Keratinocyte (primary cell): ENCODE data around the gene RNH1. TPM values are rescaled to one million over a fixed set of nuclear protein-coding genes. Genes with fewer than 3 reads are reported as not detected.

Experiments
- DNase-seq: peaks from one replicate; pipeline ENCODE4 v3.0.0-alpha.2; 2011; ENCODE audit warnings: low read depth, missing footprints, low spot score
- FAIRE-seq: peaks from 2 replicates; lab custom pipeline; 2011; peaks lifted over from hg19 to GRCh38; lab: Jason Lieb, UNC
- H2AFZ ChIP-seq: 2 replicates; pipeline ENCODE4 v1.6.0; 2012; ENCODE audit warnings: low read length, control low read depth, inconsistent platforms; ENCODE audit not compliant: control insufficient read depth
- H3K27ac ChIP-seq: 2 replicates; pipeline ENCODE4 v1.5.1; 2011; ENCODE audit warnings: low read length; ENCODE audit not compliant: control insufficient read depth, insufficient read depth
- H3K27me3 ChIP-seq: 3 replicates; pipeline ENCODE4 v1.6.0; 2011; ENCODE audit warnings: low read length; ENCODE audit not compliant: control insufficient read depth, insufficient read depth; ENCODE audit errors: extremely low read depth
- H3K36me3 ChIP-seq, 2 experiments: 2 replicates in 1 of 2; 3 replicates in 1 of 2; pipeline ENCODE4 v1.5.1; 2011; ENCODE audit warnings: low read length in 2 of 2, mild to moderate bottlenecking in 1 of 2; ENCODE audit not compliant: control insufficient read depth in 2 of 2, insufficient read depth in 2 of 2; ENCODE audit errors: extremely low read depth in 1 of 2
- H3K4me1 ChIP-seq: 3 replicates; pipeline ENCODE4 v1.5.1; 2011; ENCODE audit warnings: low read length; ENCODE audit not compliant: control insufficient read depth, insufficient read depth; ENCODE audit errors: extremely low read depth
- H3K4me2 ChIP-seq: 3 replicates; pipeline ENCODE4 v1.6.0; 2011; ENCODE audit warnings: low read depth, low read length; ENCODE audit not compliant: control insufficient read depth, insufficient read depth; ENCODE audit errors: extremely low read depth
- H3K4me3 ChIP-seq, 3 experiments: fragments of 200-600 bp in 1 of 3; sonication (generic) in 1 of 3; 2 replicates in 2 of 3; 3 replicates in 1 of 3; pipeline ENCODE4 v1.5.1; 2011 to 2016; ENCODE audit warnings: low read length in 3 of 3, mild to moderate bottlenecking in 3 of 3, control low read depth in 2 of 3, inconsistent platforms in 1 of 3, low read depth in 1 of 3, mixed read lengths in 1 of 3, mixed run types in 1 of 3, moderate library complexity in 1 of 3; ENCODE audit not compliant: control insufficient read depth in 2 of 3, insufficient read depth in 2 of 3; ENCODE audit errors: extremely low read depth in 1 of 3
- H3K79me2 ChIP-seq: 2 replicates; pipeline ENCODE4 v1.6.0; 2012; ENCODE audit warnings: low read length; ENCODE audit not compliant: control insufficient read depth, insufficient read depth
- H3K9ac ChIP-seq: 3 replicates; pipeline ENCODE4 v1.6.0; 2011; ENCODE audit warnings: low read length; ENCODE audit not compliant: control insufficient read depth, insufficient read depth; ENCODE audit errors: extremely low read depth
- H3K9me1 ChIP-seq: 3 replicates; pipeline ENCODE4 v1.6.0; 2011; ENCODE audit warnings: low read length; ENCODE audit not compliant: control insufficient read depth, insufficient read depth; ENCODE audit errors: extremely low read depth
- H3K9me3 ChIP-seq: 2 replicates; pipeline ENCODE4 v1.5.1; 2012; ENCODE audit warnings: low read depth, low read length; ENCODE audit not compliant: control insufficient read depth
- H4K20me1 ChIP-seq: 3 replicates; pipeline ENCODE4 v1.6.0; 2011; ENCODE audit warnings: low read length; ENCODE audit not compliant: control insufficient read depth, insufficient read depth; ENCODE audit errors: extremely low read depth
- CTCF ChIP-seq, 3 experiments: IDR thresholded peaks in 1 of 3; conservative IDR thresholded peaks in 1 of 3; optimal IDR thresholded peaks in 1 of 3; 2 replicates in 2 of 3; 3 replicates in 1 of 3; pipeline versions ENCODE3 to v1.5.1; 2011; ENCODE audit warnings: low read length in 3 of 3, mild to moderate bottlenecking in 3 of 3, moderate library complexity in 2 of 3, control low read depth in 1 of 3, inconsistent platforms in 1 of 3; ENCODE audit not compliant: insufficient read depth in 2 of 3; ENCODE audit errors: extremely low read depth in 1 of 3
- EZH2 ChIP-seq: IDR thresholded peaks from one replicate; pipeline ENCODE4 v1.6.1; 2012; ENCODE audit warnings: inconsistent platforms, mild to moderate bottlenecking, low read length, moderate library complexity
- dilution Hi-C: fragments of 300-500 bp; cut with MboI; formaldehyde crosslinking; loops from one replicate; pipeline ENCODE4 v1.7.0; 2020; ENCODE audit warnings: low sequenced_read_pairs; ENCODE audit not compliant: extremely low pct_ligation_motif_present
- polyA plus RNA-seq, 5 experiments: library from polyadenylated mRNA; depleted of rRNA in 3 of 5; stranded (reverse) in 3 of 5; stranded (forward) in 1 of 5; unstranded in 1 of 5; fragments of >200 nt; gene quantifications; 1 replicate in 1 of 5; 2 replicates in 3 of 5; 3 replicates in 1 of 5; pipeline versions ENCODE4 v1.2.1 to v1.2.3, GENCODE V29; 2011 to 2012; ENCODE audit warnings: missing spikeins in 2 of 5, low read depth in 1 of 5, low replicate concordance in 1 of 5

Gene RNH1
- polyA plus RNA-seq, 1 donor (not counting 4 experiments of a cell fraction or from before 2014, with no cell fraction given) = 92.0 TPM

- H3K36me3 ChIP-seq = peaks cover 47 to 57% of the 10 kb centered on the region in 2 experiments
Observed at GRCh38 chr11:496834-497564, 10.0 kb downstream of the RNH1 start.

GRCh38 chr11:495537-495931 is 11.5 kb downstream of the RNH1 start:
- peaks cover 3% of the 10 kb centered on the region for H3K79me2 ChIP-seq
- FAIRE-seq (no peak), DNase-seq (no peak)
- TF ChIP-seq EZH2 (no peak), CTCF (optimal IDR thresholded peaks at IDR 0.05 in 1 of 3, IDR thresholded peaks at IDR 0.05 in 1 of 3, conservative IDR thresholded peaks at IDR 0.05 in 1 of 3; ENCODE audit: extremely low read depth in 1 of 3, insufficient read depth in 2 of 3, low read length in 3 of 3) (no peak)
- no peaks in the 10 kb centered on the region for H4K20me1 ChIP-seq
- H2AFZ ChIP-seq = no peak overlapping the region
- H3K9me1 ChIP-seq = no peaks in the 10 kb centered on the region
- H3K36me3 ChIP-seq = peaks cover 41 to 50% of the 10 kb centered on the region in 2 experiments
- no peak overlapping the region for H3K9ac ChIP-seq
- H3K27me3 ChIP-seq = no peaks in the 10 kb centered on the region
- no peaks in the 10 kb centered on the region for H3K9me3 ChIP-seq
- H3K4me3 ChIP-seq = no peak overlapping the region
- no peak overlapping the region for H3K4me2 ChIP-seq
- dilution Hi-C loops = no loop called here
- H3K4me1 ChIP-seq = no peaks in the 10 kb centered on the region
- H3K27ac ChIP-seq = no peak overlapping the region

More at GRCh38 chr11:496834-497564, 10.0 kb downstream of the RNH1 start:
- dilution Hi-C loops = no loop called here
- FAIRE-seq = no peak
- no peaks in the 10 kb centered on the region for H3K4me1 ChIP-seq
- no peaks in the 10 kb centered on the region for H4K20me1 ChIP-seq
- H3K27me3 ChIP-seq = no peaks in the 10 kb centered on the region
- no peak overlapping the region for H3K4me3 ChIP-seq
- no peak overlapping the region for H3K4me2 ChIP-seq
- H3K27ac ChIP-seq = no peak overlapping the region
- TF ChIP-seq CTCF (optimal IDR thresholded peaks at IDR 0.05 in 1 of 3, IDR thresholded peaks at IDR 0.05 in 1 of 3, conservative IDR thresholded peaks at IDR 0.05 in 1 of 3; ENCODE audit: extremely low read depth in 1 of 3, insufficient read depth in 2 of 3, low read length in 3 of 3) (no peak), EZH2 (no peak)
- H3K79me2 ChIP-seq = peaks cover 7% of the 10 kb centered on the region
- DNase-seq = no peak
- H3K9me1 ChIP-seq = no peaks in the 10 kb centered on the region
- H3K9me3 ChIP-seq = no peaks in the 10 kb centered on the region
- no peak overlapping the region for H3K9ac ChIP-seq
- no peak overlapping the region for H2AFZ ChIP-seq
